NK-92 treated with Interleukin-12 subunit alpha and Interleukin-12 subunit beta, amount 100 ng/mL, for 24 hours (cell line): ENCODE results near the gene PPP2R2B.

Source experiments
- DNase-seq: peaks from one replicate; lab custom pipeline; 2025; lab: John Stamatoyannopoulos, UW

Gene PPP2R2B

DNA sequence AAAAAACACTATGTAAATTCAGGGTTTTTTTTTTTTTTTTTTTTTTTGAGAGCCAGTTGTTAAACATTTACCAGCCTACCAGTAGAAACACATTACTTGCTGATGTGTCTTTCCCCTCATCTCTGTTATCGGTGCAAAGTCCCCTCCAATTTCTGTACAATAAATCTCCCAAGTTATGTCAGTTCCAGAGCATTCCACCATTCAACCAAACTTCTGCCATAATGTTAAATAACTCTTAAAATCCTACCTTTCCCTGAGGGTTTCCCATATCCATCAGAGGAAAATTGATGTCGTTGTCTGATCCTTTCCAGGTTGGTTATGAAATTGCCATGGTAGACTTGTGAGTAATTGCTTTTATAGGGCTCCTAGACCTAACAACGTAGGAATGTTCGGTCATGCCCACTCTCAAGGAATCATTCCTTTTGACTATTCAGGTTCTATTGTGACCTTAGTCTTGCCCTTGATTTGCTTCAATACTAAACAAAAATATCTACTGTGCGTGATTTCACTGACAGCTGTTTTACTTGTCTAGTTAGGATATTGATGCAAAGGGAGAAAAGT, 5.6 kb upstream of the PPP2R2B start:
- DNase-seq, result no peak

DNA sequence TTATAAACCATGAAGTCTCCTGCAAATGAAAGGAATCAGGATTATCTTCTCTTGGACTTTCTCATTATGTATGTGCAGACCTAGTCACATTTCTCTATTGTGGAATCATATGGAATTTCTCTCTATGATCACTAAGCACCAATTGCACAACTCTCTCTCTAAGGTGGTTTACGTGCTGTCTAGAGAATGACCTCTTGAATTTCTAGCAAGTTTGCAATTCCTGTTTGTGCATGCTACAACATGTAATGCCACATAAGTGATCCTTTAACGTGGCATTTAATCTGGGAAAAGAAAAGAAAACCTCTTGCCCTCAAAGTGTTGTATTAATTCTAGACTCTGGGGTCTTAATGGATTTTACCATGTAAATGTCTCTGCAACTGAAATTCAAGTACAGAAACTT, 5.0 kb upstream of the PPP2R2B start:
- no peak for DNase-seq

DNA sequence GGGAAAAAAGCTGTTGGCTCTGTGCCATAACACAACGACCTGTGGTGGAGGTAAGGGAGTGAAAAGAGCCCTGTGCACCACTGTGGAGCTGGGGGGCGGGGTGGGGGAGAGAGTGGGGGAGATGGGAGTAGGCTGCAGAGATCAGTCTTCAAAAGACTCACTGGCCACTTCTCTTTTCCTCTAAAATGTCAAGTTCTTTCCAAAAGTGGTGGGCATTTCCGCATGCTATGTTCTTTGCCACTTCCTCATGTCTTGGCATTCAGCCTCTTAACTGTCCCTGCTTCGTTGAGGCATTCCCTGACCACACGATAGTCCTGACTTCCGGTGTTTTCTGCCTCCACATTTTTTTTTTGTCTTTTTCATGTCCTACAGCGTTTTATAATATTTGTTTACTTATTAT, 2.4 kb upstream of the PPP2R2B start:
- no peak for DNase-seq

DNA sequence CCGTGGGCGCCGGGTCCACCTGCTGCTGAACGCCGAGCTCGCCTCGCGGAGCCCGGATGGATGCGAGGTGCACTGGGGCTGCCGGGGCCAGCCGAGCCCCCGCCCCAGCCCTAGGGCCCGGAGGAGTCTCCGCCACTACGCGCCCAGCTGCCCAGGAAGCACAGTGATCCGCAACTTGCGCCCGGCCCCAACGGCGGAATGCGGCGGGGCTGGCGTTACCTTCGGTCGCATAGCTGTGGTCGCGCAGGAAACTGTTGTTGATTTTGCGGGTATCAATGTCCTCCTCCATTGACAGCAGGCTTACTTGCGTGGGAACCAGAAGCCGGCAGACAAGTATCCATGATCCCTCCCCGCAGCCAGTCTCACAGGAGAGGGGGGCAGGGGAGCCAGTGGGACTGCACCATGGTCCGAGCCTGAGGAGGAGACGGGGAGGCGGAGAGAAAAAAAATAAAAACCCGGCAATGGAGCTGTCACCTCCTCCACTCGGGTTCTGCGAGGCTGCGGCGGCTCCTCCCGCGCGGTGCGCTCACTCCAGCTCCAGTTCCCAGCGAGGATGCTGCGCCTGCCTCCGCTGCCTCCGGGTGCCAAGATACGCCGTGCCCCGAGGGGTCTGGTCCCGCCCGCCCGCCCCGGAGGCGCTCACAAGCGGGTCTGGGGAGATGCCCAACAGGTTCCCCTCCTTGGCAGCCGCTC, 628 bp downstream of the PPP2R2B start:
- DNase-seq, result peak; percentile 49

DNA sequence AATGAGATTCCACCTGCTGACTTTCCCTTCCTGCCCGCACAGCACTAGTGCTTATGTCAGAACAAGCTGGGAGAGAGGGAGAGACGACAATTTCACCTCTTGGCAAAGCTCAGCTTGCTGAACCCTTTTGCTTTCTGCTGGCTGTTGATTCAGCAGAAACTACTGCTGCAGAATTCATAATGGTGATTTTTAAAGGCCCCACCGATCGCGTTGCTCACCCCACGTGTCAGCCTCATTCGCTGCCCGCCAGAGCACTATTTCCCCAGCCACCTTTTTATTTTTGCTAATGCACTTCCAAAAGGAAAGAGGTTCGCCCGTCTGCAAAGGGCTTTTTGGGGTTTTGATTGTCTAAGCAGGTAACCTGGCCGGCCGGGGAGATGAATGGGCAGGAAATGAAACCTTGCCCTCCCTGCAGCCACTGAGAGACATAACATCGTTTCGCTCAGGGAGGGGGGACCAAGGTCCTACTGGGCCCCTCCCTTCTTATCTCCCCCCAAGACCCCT, 1.3 kb downstream of the PPP2R2B start:
- peak; percentile 27 for DNase-seq

DNA sequence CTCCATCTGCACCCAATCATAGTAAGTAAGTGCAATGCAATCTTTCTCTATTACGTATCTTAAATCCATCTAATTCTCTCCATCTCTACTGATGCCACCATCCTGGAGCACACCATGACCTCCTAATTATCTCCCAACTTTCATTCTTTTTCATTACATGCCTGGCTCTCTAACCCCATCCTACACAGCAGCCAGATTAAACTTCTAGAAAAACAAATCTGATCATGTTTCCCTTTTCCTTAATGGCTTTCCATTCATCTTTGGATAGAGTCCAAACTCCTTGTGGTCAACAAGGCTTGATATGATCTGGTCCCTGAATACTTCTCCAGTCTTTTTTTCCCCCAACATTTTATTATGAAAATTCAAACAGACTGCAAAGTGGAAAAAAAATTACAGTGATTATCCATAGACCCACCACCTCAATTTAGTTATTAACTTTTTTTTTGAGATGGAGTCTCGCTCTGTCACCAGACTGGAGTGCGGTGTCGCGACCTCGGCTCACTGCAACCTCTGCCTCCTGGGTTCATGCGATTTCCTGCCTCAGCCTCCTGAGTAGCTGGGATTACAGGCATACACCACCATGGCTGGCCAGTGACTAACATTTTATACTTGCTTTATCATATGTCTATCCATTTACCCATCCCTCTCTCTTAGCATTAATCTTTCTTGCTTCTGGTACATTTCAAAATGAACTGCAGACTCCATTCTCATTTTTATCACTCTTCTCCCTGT, 5.2 kb downstream of the PPP2R2B start:
- no peak for DNase-seq

DNA sequence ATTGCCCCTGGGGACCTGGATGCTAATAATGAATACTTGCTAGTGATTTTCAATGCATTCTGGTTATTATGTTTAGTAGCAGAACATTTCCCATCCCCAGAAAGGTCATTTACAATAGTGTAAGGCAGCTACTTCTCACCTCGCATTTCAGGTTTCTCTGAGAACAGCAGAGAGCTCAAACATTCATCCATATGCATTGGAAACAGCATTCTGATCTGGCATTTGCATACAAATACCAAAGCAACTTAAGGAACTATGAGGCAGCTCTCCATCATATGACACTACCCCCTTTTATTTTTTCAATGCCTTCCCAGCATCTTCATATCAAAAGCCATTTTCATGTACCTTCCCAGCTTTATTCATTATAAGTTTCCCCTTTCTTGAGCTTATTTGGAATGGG, 6.4 kb downstream of the PPP2R2B start:
- DNase-seq, result no peak

DNA sequence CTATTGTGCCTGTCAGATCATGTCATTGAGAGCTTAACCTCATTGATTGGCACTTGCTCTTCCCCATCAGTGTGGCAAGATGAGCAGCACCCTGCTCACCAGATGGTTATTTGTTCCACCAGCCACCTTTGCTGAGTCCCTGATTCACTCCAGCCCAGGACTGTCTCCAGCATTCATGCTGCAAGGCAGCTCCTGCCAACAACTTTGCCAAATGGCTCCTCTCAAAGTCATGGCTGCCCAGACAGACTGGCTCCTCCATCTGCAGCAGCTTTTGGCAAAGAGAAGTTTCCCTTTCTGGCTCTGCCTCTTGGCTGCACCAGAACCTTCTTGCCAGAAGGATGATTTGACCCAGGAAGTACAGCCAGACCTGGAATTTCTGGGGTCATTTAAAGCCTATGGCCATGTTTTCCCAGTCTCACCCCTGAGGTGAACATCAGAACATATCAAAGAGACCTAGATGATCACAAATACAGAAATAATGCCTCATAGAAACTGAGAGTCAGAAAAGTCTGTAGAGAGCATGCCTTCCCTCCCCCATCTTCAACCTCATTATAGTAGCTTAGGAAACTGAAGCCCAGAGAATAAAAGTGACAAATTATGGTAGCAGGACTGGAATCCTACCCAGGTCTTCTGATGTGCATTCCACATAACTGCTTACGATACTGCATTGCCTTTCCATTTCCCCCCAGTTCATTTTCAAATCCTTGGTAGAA, 10.4 kb downstream of the PPP2R2B start:
- no peak for DNase-seq

DNA sequence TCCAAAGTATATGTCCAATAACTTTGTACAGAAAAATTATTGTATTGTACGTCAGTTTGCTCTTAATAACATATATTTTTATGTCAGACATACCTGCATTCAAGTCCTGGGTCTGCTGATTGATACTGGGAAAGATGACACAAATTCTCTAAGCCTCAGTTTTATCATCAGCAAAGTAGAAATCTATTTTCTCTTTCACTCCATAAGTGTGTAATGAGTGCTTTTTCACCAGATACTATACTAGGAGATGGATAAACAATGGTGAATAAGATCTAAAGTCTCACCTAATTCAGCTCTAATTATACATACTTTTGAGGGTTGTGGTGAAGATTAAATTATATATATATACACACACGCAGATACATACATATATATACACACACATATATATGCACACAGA, 12.3 kb downstream of the PPP2R2B start:
- DNase-seq, result no peak

DNA sequence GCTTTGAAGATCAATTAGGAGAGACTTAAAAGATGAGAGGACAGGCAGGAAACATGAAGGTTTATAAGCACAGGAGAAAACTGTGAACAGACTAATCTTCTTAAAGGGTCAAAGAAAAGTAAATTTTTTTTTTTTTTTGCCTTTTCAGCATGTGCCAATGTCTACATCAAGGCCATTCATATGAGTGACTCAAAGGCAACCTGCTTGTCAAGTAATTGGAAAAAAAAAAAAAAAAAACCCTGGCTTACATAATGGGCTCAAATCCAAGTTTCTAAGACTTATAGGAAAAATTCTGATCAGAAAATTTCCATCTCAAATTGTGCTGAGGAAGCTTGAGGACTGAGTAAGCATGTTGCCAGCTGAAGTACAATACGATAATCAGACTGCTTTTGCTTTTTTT, 15.9 kb downstream of the PPP2R2B start:
- DNase-seq, result no peak

DNA sequence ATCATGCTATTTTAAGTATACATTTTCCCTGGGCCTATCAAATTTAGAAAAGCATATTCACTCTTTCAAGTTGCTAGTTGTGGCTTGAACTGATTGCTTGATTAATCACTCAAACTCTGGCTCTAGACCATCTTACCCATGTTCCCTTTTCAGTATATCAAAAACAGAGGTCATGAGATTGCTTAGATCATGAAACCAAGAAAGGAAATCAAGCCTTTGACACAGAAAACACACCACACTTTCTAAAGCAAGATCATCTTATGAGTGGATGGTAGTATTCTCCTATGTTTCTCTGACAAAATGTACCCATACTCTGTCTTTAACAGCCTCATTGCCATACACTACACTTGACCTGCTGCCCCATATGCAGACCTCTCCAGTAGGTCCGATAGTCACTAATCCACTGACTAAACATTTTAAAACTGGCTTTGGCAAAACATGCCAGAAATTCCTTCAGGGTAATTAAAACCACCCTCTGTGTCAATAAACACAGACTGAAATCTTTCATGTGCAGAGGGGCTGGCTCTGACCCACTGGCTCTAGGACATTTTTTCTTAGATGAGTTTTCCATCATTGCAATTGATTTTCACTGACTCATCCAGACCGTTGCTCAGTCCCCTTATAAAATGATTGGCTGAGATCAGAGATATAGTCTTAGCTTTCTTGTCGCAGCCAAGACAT, 18.2 kb downstream of the PPP2R2B start:
- no peak for DNase-seq

DNA sequence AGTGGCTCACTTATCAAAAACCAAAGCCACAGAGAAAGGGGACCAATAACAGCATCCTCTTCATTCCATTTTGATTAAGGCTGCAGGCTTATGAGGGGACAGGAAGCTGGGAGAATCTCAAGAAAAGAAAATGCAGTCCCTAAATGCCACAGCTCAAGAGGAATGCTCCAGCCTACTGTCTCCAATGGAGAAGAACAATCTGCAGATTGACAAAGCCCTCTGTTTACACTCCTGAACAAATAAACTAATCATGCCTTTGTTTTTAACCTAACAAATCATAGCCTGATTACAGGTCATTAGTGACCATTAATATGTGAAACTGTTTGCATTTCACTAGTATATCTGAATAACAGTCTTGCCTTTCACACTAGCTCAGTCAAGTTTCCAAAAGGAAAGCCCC, 26.5 kb downstream of the PPP2R2B start:
- no peak for DNase-seq

DNA sequence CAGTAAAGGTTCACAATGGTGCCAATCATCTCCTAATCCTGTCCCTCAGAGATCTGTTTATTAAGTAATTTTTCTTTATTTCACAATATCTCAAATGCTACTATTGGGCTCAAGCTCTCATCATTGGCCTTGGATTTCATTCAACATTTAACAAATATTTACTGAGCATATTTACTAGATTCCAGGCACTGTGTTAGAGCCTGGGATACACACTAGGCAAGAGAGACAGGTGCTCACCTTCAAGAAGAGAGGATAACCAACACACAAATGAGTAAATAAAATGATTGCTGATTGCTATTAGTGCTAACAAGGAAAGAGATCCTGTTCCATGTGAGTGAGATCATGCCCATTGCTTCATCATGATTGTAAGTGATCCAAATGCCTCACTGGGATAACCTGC, 27.4 kb downstream of the PPP2R2B start:
- no peak for DNase-seq

DNA sequence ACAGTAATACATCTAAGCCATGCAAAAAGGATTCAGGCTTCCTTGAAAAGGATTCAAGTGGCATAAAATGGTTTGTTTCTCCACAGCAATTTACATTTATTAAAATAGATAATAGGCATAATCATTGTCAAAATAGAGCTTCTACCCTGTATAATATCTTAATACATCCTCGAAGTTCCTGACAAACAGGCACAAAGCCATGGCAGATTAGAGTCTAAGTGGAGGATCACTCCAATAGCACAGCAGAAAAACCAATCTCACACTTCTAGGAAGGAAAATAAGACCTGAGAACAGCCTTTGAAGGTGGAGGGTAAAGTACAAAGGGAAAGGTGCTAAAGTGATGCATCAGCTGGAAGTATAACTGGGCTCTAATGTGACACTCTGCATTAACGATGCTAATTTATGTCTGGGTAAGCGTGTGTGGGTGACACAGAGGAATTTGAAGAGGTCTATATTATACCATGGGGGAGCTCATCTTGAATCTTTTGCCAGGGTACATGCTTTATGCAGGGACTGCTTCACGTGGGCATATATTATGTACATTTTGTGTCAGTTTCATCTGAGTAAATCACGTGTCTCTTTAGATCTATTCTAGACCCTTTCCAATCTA, 28.8 kb downstream of the PPP2R2B start:
- no peak for DNase-seq

DNA sequence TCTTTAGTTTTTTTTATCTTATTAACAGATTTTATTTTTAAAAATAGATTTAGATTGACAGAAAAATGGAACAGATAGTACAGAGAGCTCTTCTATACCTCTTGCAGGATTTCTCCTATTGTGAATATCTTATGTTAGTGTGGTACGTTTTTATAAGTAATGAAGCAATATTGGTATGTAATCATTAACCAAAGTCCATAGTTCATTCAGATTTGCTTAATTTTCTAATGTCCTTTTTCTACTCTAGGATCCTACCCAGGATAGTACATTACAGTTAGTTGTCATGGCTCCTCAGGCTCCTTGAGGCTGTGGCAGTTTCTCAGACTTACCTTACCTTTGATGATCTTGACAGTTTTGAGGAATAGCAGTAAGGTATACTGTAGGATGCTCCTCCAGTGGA, 30.4 kb downstream of the PPP2R2B start:
- no peak for DNase-seq

DNA sequence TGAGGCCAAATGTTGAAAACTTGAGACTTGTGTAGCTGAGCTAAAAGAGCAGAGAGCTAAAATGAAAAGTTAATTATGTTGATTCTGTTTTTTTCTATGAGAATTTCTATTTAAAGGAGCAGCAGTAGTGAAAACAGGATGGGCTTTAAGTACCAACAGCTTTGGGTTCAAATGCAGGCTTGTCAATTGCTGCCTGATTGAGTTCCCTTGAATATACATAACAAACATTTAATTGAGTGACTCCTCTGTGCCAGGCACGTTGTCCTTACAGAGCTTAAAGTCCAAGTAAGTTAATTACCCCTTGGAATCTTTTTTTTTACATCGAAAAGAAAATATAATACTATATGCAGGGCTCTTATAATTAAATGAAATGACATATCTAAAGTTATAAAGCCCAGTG, 38.5 kb downstream of the PPP2R2B start:
- no peak for DNase-seq

DNA sequence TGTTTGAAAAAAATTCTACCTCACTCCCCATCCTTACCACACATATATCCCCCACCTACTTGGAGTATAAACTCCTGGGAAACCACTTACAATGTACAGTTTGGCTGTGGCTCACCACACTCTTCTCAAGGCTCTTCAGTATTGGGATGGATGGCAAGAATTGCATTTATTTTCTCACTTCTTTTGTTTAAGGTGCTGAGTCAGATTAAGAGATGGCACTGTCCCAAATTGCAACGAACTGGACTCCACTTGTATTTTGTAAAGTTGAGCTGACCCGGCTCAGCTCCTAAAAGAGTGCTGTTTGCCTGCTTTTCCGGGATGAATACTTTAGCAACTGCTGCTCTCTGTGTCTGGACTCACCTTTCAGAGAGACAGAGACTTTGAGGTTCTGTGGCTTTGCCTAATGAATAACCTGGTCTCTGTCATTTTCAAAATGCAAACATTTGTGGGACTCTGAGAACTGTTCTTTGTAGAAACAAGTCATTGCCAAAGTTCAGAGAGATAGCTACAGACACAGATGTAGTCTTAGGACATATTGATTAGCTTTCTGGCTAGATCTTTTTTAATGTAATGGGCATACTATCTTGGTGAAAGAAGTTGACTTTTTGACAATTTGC, 42.2 kb downstream of the PPP2R2B start:
- no peak for DNase-seq

DNA sequence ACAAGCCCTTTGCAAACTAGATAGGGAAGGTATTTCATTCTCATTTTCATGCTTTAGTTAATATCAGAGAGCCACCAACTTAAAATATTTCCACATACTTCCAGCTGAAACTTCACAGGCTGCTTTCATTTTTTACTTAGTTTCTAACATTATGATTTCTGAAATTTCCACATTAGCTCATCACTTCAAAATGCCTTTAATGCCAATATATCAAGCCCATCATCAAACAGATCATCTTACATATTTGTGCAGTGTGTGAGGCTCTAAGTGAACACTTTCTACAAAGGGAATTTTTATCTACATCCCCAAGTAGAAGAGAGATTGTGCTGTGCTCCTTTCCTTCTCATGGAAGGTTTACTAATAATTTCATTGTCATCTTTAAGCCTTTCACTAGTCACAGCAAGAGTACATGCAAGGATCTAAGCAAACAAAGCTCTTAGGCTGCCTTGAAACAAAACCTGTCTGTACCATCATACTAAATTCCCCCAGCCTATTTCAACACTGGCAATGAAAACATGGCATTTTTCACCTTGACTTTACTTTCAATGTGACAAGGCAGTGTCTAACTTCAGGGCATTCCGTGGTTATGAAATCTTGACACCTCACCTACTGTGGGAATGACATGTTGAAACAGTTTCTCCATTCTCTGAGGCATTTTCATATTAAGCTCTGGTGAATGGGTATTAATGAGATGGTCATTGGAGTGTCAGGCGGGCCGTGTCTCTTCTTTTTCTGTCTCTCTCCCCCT, 45.4 kb downstream of the PPP2R2B start:
- DNase-seq, result no peak

DNA sequence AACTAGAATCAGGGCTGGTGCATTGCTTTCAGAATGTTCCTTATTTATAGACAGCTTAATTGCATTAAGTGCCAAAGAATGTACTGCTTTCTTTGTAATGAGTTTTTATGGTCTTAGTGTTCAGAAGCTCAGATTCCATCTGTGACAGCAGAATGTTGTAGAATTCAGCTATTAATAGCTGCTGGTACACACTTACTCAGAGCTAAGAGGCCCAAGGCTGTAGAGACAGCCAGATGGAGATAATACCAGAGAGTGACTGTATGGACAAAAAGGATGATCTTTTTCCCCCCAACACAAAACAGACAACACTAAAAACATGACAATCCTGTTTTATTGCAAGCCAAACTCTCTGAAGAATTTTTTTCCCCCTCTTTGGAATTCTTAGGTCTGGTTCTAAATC, 50.2 kb downstream of the PPP2R2B start:
- no peak for DNase-seq

DNA sequence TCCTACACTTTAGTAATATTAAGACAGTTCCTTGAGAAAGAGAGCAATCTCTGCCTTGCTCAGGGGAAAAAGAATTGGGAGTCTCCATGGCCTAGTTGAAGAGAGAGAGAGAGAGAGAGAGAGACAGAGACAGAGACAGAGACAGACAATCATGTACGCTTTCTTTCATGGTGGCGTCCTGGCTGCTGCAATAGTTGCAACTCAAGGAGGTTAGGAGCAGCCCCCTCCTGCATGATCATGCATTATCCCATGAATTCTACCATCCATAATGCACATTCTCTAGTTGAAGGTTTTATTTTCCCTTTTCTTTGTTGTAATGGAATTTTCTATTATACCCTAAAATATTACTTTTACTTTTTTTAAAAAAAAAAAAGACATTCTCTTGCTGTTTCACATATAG, 50.7 kb downstream of the PPP2R2B start:
- no peak for DNase-seq

DNA sequence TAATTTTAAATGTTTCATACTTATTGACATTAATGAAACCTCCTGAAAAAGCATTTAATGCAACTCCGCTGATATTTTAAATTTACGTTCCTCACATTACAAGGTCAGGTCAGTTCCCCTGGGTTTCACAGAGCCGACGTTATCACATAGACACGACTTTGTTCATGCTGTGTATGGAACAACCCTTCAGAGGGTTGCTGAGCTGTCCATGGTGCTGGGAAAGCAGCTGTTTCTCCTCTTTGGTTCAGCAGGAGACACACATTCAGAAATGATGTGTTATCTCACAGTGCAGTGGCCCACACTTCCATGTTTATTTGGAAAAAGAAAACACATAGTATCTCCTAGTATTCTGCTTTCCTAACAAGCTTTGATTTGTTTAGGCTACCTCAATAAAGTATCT, 53.5 kb downstream of the PPP2R2B start:
- DNase-seq, result no peak
